ENCODE results near the gene ITGAD.

DNA sequence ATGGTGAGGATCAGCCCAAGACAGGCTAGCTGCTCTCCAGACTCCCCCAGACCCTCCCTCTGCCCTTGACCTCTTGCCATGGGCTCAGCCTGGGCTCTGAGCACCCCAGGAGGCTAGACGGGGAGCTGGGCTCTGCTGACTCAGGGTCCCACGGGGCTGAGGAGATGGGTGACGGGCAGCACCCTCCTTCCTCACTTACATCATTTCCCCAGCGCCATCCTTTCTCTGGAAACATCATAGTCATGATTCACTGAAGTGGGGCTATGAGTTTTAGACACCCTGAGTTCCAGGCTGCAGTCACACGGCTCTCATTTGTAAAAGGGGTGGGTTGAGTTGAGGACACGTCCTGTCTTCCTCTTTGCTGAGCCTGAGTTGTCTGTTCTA is 41.2 kb upstream of the ITGAD start:
- no peak for TF ChIP-seq POLR2A (IDR thresholded peaks at IDR 0.05)
- TF ChIP-seq, protein P1, sequence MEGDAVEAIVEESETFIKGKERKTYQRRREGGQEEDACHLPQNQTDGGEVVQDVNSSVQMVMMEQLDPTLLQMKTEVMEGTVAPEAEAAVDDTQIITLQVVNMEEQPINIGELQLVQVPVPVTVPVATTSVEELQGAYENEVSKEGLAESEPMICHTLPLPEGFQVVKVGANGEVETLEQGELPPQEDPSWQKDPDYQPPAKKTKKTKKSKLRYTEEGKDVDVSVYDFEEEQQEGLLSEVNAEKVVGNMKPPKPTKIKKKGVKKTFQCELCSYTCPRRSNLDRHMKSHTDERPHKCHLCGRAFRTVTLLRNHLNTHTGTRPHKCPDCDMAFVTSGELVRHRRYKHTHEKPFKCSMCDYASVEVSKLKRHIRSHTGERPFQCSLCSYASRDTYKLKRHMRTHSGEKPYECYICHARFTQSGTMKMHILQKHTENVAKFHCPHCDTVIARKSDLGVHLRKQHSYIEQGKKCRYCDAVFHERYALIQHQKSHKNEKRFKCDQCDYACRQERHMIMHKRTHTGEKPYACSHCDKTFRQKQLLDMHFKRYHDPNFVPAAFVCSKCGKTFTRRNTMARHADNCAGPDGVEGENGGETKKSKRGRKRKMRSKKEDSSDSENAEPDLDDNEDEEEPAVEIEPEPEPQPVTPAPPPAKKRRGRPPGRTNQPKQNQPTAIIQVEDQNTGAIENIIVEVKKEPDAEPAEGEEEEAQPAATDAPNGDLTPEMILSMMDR (IDR thresholded peaks at IDR 0.05): no peak
